ENCODE data around the gene COL25A1.

DNA sequence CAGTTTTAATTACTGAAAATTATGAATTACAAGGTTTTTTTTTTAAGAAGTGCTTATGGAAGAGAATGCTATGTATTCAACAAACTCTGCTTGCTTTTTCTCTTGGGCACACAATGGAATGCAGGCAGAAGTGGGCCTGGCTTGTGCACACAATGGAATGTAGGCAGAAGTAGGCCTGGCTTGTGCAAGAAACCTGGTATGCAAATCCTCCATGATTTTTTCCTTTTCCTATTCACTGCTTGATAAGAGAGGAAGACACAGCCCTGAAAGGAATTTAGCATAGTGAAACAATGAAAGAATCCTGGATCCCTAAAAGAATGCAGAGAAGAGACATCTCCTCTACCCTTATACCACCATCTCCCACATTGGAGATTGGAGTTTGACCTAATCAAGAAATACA is 138.4 kb downstream of the COL25A1 start:
- TF ChIP-seq POLR2A (IDR thresholded peaks at IDR 0.05; ENCODE audit: low read depth, low read length) (no peak), EZH2 (IDR thresholded peaks at IDR 0.05; ENCODE audit: borderline replicate concordance, low read depth, low read length, severe bottlenecking) (no peak), POLR2AphosphoS5 (IDR thresholded peaks at IDR 0.05; ENCODE audit: insufficient read depth, low read depth, low read length) (no peak)
- TF ChIP-seq, protein P1, sequence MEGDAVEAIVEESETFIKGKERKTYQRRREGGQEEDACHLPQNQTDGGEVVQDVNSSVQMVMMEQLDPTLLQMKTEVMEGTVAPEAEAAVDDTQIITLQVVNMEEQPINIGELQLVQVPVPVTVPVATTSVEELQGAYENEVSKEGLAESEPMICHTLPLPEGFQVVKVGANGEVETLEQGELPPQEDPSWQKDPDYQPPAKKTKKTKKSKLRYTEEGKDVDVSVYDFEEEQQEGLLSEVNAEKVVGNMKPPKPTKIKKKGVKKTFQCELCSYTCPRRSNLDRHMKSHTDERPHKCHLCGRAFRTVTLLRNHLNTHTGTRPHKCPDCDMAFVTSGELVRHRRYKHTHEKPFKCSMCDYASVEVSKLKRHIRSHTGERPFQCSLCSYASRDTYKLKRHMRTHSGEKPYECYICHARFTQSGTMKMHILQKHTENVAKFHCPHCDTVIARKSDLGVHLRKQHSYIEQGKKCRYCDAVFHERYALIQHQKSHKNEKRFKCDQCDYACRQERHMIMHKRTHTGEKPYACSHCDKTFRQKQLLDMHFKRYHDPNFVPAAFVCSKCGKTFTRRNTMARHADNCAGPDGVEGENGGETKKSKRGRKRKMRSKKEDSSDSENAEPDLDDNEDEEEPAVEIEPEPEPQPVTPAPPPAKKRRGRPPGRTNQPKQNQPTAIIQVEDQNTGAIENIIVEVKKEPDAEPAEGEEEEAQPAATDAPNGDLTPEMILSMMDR (IDR thresholded peaks at IDR 0.05; ENCODE audit: extremely low read depth in 1 of 2, insufficient read depth in 1 of 2, low read depth in 1 of 2, low read length in 2 of 2) = no peak
